Left lung (tissue), 10 donors: ENCODE data around the gene IFNE. TPM values are rescaled to one million over a fixed set of nuclear protein-coding genes. Genes with fewer than 3 reads are reported as not detected.

Source experiments
- ATAC-seq: fragments of 200-7000 bp; cut with Tn5 transposase; one replicate; pipeline ENCODE4 v1.9.1; 2020; ENCODE audit warnings: moderate library complexity
- DNase-seq, 4 donors: peaks; one replicate each; pipeline ENCODE4 v3.0.0-alpha.2; 2013 to 2020
- H3K27ac ChIP-seq, 2 donors: fragments of 200-600 bp; sonication (generic) in 1 of 2; one replicate each; pipeline versions ENCODE4 v1.5.0 to v1.8.0; 2020 to 2021
- H3K27me3 ChIP-seq, 2 donors: fragments of 200-600 bp; sonication (generic) in 1 of 2; one replicate each; pipeline versions ENCODE4 v1.5.0 to v1.8.0; 2020 to 2021
- H3K36me3 ChIP-seq, 2 donors: fragments of 200-600 bp; sonication (generic) in 1 of 2; one replicate each; pipeline versions ENCODE4 v1.5.0 to v1.8.0; 2020 to 2021
- H3K4me1 ChIP-seq, 2 donors: fragments of 200-600 bp; one replicate each; pipeline ENCODE4 v1.8.0; 2021
- H3K4me3 ChIP-seq, 2 donors: fragments of 200-600 bp; sonication (generic) in 1 of 2; one replicate each; pipeline versions ENCODE4 v1.5.0 to v1.8.0; 2020 to 2021; ENCODE audit warnings: mild to moderate bottlenecking in 1 of 2
- H3K9me3 ChIP-seq, 2 donors: fragments of 200-600 bp; sonication (generic) in 1 of 2; one replicate each; pipeline versions ENCODE4 v1.5.0 to v1.8.0; 2020 to 2021
- CTCF ChIP-seq, 2 donors: fragments of 200-600 bp; sonication (generic) in 1 of 2; IDR thresholded peaks; one replicate each; pipeline versions ENCODE4 v1.5.0 to v1.8.0; 2021; ENCODE audit warnings: antibody characterized with exemption in 2 of 2
- intact Hi-C, 2 donors: fragments of 100-400 bp; cut with DNase I; formaldehyde crosslinking; loops; one replicate each; pipeline versions ENCODE4 v1.11.2 to v1.14.2; 2022
- polyA plus RNA-seq, 6 donors: library from polyadenylated mRNA; unstranded; fragments of 120-200 nt; gene quantifications; one replicate each; pipeline ENCODE4 v1.2.1, GENCODE V29; 2013; ENCODE audit not compliant: insufficient read length in 6 of 6
- total RNA-seq, 2 donors: library from RNA; stranded (reverse); fragmentation: NEBNext Ultra II Directional; extraction: Animal tissue kit (Norgen Biotek cat#: 25700); gene quantifications; one replicate each; pipeline ENCODE4 v1.2.1, GENCODE V29; 2021
- donor health status: DM: no; HTN: yes; CAD: no.
- donor health status: DM: no; HTN: no; CAD: no.

IFNE gene
- total and polyA plus RNA-seq, 8 donors = 0.10 to 0.58 (median 0.20) TPM; not detected in 2

- Histone ChIP-seq H3K27ac (no peak overlapping the region), H3K36me3 (no peaks in the 10 kb centered on the region), H3K9me3 (no peaks in the 10 kb centered on the region), H3K4me3 (no peak overlapping the region), H3K4me1 (no peaks in the 10 kb centered on the region), H3K27me3 (no peaks in the 10 kb centered on the region)
- ATAC-seq (no peak), DNase-seq (no peak)
- intact Hi-C loops = no loop called here
- TF ChIP-seq CTCF (IDR thresholded peaks at IDR 0.05) = no peak
These were observed 42.2 kb upstream of the IFNE start for GRCh38 chr9:21524099-21524830.

GRCh38 chr9:21523021-21524014 lies 41.2 kb upstream of the IFNE start:
- Histone ChIP-seq H3K27me3 (no peaks in the 10 kb centered on the region), H3K27ac (no peak overlapping the region), H3K4me3 (no peak overlapping the region), H3K4me1 (no peaks in the 10 kb centered on the region), H3K9me3 (no peaks in the 10 kb centered on the region), H3K36me3 (no peaks in the 10 kb centered on the region)
- no peak for ATAC-seq
- intact Hi-C loops = no loop called here
- DNase-seq = no peak
- no peak for TF ChIP-seq CTCF (IDR thresholded peaks at IDR 0.05)

- H3K4me1 ChIP-seq = no peaks in the 10 kb centered on the region
- no peak overlapping the region for H3K4me3 ChIP-seq
- no peaks in the 10 kb centered on the region for H3K9me3 ChIP-seq
- ATAC-seq = no peak
- no peak for DNase-seq
- no peak for TF ChIP-seq CTCF (IDR thresholded peaks at IDR 0.05)
- no peak overlapping the region for H3K27ac ChIP-seq
- no peaks in the 10 kb centered on the region for H3K27me3 ChIP-seq
- H3K36me3 ChIP-seq = no peaks in the 10 kb centered on the region
- intact Hi-C loops = no loop called here
These were observed 40.2 kb upstream of the IFNE start for GRCh38 chr9:21522348-21522747.

- Histone ChIP-seq H3K4me3 (no peak overlapping the region), H3K27ac (no peak overlapping the region), H3K36me3 (no peaks in the 10 kb centered on the region), H3K9me3 (no peaks in the 10 kb centered on the region), H3K4me1 (no peaks in the 10 kb centered on the region), H3K27me3 (no peaks in the 10 kb centered on the region)
- intact Hi-C loops = no loop called here
- ATAC-seq (no peak), DNase-seq (no peak)
- no peak for TF ChIP-seq CTCF (IDR thresholded peaks at IDR 0.05)
These were observed 39.3 kb upstream of the IFNE start for GRCh38 chr9:21521448-21521847.
